IMR-90 (cell line): ENCODE results near the gene SIAH2. TPM values are rescaled to one million over a fixed set of nuclear protein-coding genes. Genes with fewer than 3 reads are reported as not detected.

Experiments used
- ATAC-seq: fragments of 200-7000 bp; cut with Tn5 transposase; 2 replicates; pipeline ENCODE4 v1.9.1; 2020; ENCODE audit warnings: low read depth, mild to moderate bottlenecking, moderate library complexity
- BruUV-seq: library from RNA; stranded (reverse); fragments of 400-500 nt; replicated peaks from 2 replicates; lab custom pipeline; 2021; lab: Mats Ljungman, UMichigan
- CTCF ChIA-PET: fragments of 300-600 bp; formaldehyde crosslinking; extraction: SDS; loops from one replicate; lab custom pipeline; 2021; ENCODE audit warnings: antibody characterized with exemption; lab: Yijun Ruan, JAX
- POLR2A ChIA-PET: fragments of 300-600 bp; sonication (Branson Sonifier 250); formaldehyde crosslinking; loops from one replicate; lab custom pipeline; 2022; ENCODE audit warnings: antibody characterized with exemption; ENCODE audit not compliant: unreplicated experiment; lab: Charles Lee
- DNase-seq: peaks from one replicate; pipeline ENCODE4 v3.0.0; 2013
- H2AFZ ChIP-seq: replicated peaks from 2 replicates; pipeline ENCODE3; 2013; ENCODE audit warnings: low read length, mild to moderate bottlenecking; ENCODE audit not compliant: poor library complexity
- H2AK5ac ChIP-seq: 2 replicates; pipeline ENCODE4 v1.6.1; 2013; ENCODE audit warnings: low read depth, low read length, inconsistent platforms
- H2AK9ac ChIP-seq: replicated peaks from 2 replicates; pipeline ENCODE3; 2013; ENCODE audit warnings: mild to moderate bottlenecking, low read depth, low read length, moderate library complexity; ENCODE audit not compliant: poor library complexity
- H2BK120ac ChIP-seq: 2 replicates; pipeline ENCODE4 v1.6.1; 2013; ENCODE audit warnings: low read depth, low read length, inconsistent platforms
- H2BK15ac ChIP-seq: 3 replicates; pipeline ENCODE4 v1.6.1; 2013; ENCODE audit warnings: low read depth, low read length, inconsistent platforms
- H2BK20ac ChIP-seq: 2 replicates; pipeline ENCODE4 v1.6.1; 2013; ENCODE audit warnings: low read depth, mild to moderate bottlenecking, inconsistent platforms, low read length, moderate library complexity
- H2BK5ac ChIP-seq: 2 replicates; pipeline ENCODE4 v1.6.1; 2013; ENCODE audit warnings: mild to moderate bottlenecking, low read depth, low read length, inconsistent platforms; ENCODE audit not compliant: poor library complexity, severe bottlenecking
- H3K14ac ChIP-seq: replicated peaks from 2 replicates; pipeline ENCODE4 v1.6.1; 2013; ENCODE audit warnings: low read depth, low read length, inconsistent platforms
- H3K18ac ChIP-seq: 2 replicates; pipeline ENCODE4 v1.6.1; 2013; ENCODE audit warnings: low read depth, low read length, control low read depth
- H3K23ac ChIP-seq: 2 replicates; pipeline ENCODE4 v1.6.1; 2013; ENCODE audit warnings: low read depth, low read length, inconsistent platforms
- H3K27ac ChIP-seq: 2 replicates; pipeline ENCODE4 v1.5.1; 2013; ENCODE audit warnings: mild to moderate bottlenecking, control low read depth, low read length; ENCODE audit not compliant: insufficient read depth
- H3K27me3 ChIP-seq: 2 replicates; pipeline ENCODE4 v1.6.1; 2013; ENCODE audit warnings: low read length; ENCODE audit not compliant: control insufficient read depth, insufficient read depth
- H3K36me3 ChIP-seq: 2 replicates; pipeline ENCODE4 v1.6.1; 2013; ENCODE audit warnings: low read length, mixed read lengths; ENCODE audit not compliant: control insufficient read depth, insufficient read depth
- H3K4ac ChIP-seq: 2 replicates; pipeline ENCODE4 v1.6.1; 2013; ENCODE audit warnings: low read depth, low read length, inconsistent platforms
- H3K4me1 ChIP-seq: 2 replicates; pipeline ENCODE4 v1.6.1; 2013; ENCODE audit warnings: low read length, mixed read lengths; ENCODE audit not compliant: control insufficient read depth, insufficient read depth
- H3K4me2 ChIP-seq: 2 replicates; pipeline ENCODE4 v1.6.1; 2013; ENCODE audit warnings: low read depth, mild to moderate bottlenecking, control low read depth, low read length, moderate library complexity
- H3K4me3 ChIP-seq: 2 replicates; pipeline ENCODE4 v1.5.1; 2013; ENCODE audit warnings: low read depth, mild to moderate bottlenecking, control low read depth, low read length, moderate library complexity; ENCODE audit not compliant: insufficient read depth
- H3K56ac ChIP-seq: 2 replicates; pipeline ENCODE4 v1.6.1; 2013; ENCODE audit warnings: low read length, inconsistent platforms; ENCODE audit not compliant: insufficient read depth; ENCODE audit errors: extremely low read depth
- H3K79me1 ChIP-seq, 2 experiments: 2 replicates each; pipeline ENCODE4 v1.6.1; 2013; ENCODE audit warnings: low read length in 2 of 2, inconsistent platforms in 1 of 2, low read depth in 1 of 2
- H3K9ac ChIP-seq: 2 replicates; pipeline ENCODE4 v1.6.1; 2013; ENCODE audit warnings: low read depth, low read length, control low read depth
- H3K9me1 ChIP-seq: 2 replicates; pipeline ENCODE4 v1.6.1; 2013; ENCODE audit warnings: low read length, inconsistent platforms; ENCODE audit not compliant: insufficient read depth
- H3K9me3 ChIP-seq: 2 replicates; pipeline ENCODE4 v1.6.1; 2013; ENCODE audit warnings: low read length; ENCODE audit not compliant: control insufficient read depth, insufficient read depth
- H4K20me1 ChIP-seq: 2 replicates; pipeline ENCODE4 v1.6.1; 2013; ENCODE audit warnings: low read length, inconsistent platforms; ENCODE audit not compliant: insufficient read depth
- H4K5ac ChIP-seq: 2 replicates; pipeline ENCODE4 v1.6.1; 2013; ENCODE audit warnings: mild to moderate bottlenecking, low read depth, low read length, control low read depth
- H4K8ac ChIP-seq, 2 experiments: 2 replicates each; pipeline ENCODE4 v1.6.1; 2013; ENCODE audit warnings: low read depth in 2 of 2, low read length in 2 of 2, control low read depth in 1 of 2, inconsistent platforms in 1 of 2
- H4K91ac ChIP-seq: 2 replicates; pipeline ENCODE4 v1.6.1; 2013; ENCODE audit warnings: low read depth, low read length, inconsistent platforms; ENCODE audit not compliant: insufficient read depth
- BHLHE40 ChIP-seq: fragments of 150-350 bp; IDR thresholded peaks from 2 replicates; pipeline ENCODE4 v1.6.1; 2016; ENCODE audit warnings: mild to moderate bottlenecking, low read depth, low read length
- CHD1 ChIP-seq: IDR thresholded peaks from 2 replicates; pipeline ENCODE4 v1.6.1; 2012; ENCODE audit warnings: low read depth, low read length, improper control_type of control experiment
- MAFK ChIP-seq: IDR thresholded peaks from 2 replicates; pipeline ENCODE4 v1.6.1; 2012; ENCODE audit warnings: low read depth, low read length, improper control_type of control experiment
- MAZ ChIP-seq: IDR thresholded peaks from 2 replicates; pipeline ENCODE4 v1.6.1; 2012; ENCODE audit warnings: low read depth, mild to moderate bottlenecking, low read length, improper control_type of control experiment, moderate library complexity, borderline replicate concordance
- NFE2L2 ChIP-seq: fragments of 150-350 bp; IDR thresholded peaks from 2 replicates; pipeline ENCODE4 v1.6.1; 2016; ENCODE audit warnings: low read depth, mild to moderate bottlenecking, low read length
- RFX5 ChIP-seq: IDR thresholded peaks from 2 replicates; pipeline ENCODE4 v1.8.0; 2012; ENCODE audit warnings: low read depth, mild to moderate bottlenecking, low read length, moderate library complexity
- USF2 ChIP-seq: fragments of 150-350 bp; IDR thresholded peaks from 2 replicates; pipeline ENCODE4 v1.6.1; 2017; ENCODE audit warnings: mild to moderate bottlenecking, antibody characterized with exemption, low read length, low read depth
- dilution Hi-C: fragments of 300-500 bp; cut with HindIII; formaldehyde crosslinking; loops from one replicate; pipeline ENCODE4 v1.14.3; 2018; ENCODE audit warnings: low sequenced_read_pairs; ENCODE audit not compliant: unreplicated experiment
- in situ Hi-C: fragments of 300-500 bp; cut with MboI; formaldehyde crosslinking; loops from 3 replicates; pipeline ENCODE4 v1.14.3; 2019; ENCODE audit warnings: low sequenced_read_pairs, inconsistent platforms, mixed read lengths
- intact Hi-C: fragments of 100-400 bp; cut with micrococcal nuclease; formaldehyde crosslinking; loops from 2 replicates; pipeline ENCODE4 v1.10.0; 2022
- polyA plus RNA-seq, 3 experiments: library from polyadenylated mRNA; depleted of rRNA; stranded (reverse); fragments of >200 nt; gene quantifications; 2 replicates each; pipeline ENCODE4 v1.2.3, GENCODE V29; 2012; ENCODE audit warnings: low replicate concordance in 1 of 3
- total RNA-seq: library from RNA; depleted of rRNA; stranded (reverse); fragments of >200 nt; gene quantifications from 2 replicates; pipeline ENCODE4 v1.2.3, GENCODE V29; 2012

The SIAH2 gene
- total and polyA plus RNA-seq, 2 of the 4 experiments (the other 2 are of a cell fraction), result 24.7 to 61.8 TPM

- Histone ChIP-seq H2BK5ac (no peak overlapping the region), H4K20me1 (no peaks in the 10 kb centered on the region), H4K8ac (no peak overlapping the region), H2BK120ac (no peak overlapping the region), H4K91ac (no peak overlapping the region), H3K4me2 (no peak overlapping the region), H3K18ac (no peak overlapping the region), H3K79me1 (no peaks in the 10 kb centered on the region), H3K9me3 (no peaks in the 10 kb centered on the region), H2AK9ac (no peak overlapping the region), H3K14ac (no peak overlapping the region), H3K9ac (no peak overlapping the region), H3K27me3 (peaks cover 9% of the 10 kb centered on the region), H3K23ac (no peak overlapping the region), H2BK20ac (no peak overlapping the region), H3K36me3 (no peaks in the 10 kb centered on the region), H3K27ac (no peak overlapping the region), H3K4me1 (no peaks in the 10 kb centered on the region), H3K4me3 (no peak overlapping the region), H2AFZ (no peak overlapping the region), H3K4ac (no peak overlapping the region), H4K5ac (no peak overlapping the region), H2AK5ac (no peak overlapping the region), H3K56ac (no peak overlapping the region), H2BK15ac (no peak overlapping the region), H3K9me1 (no peaks in the 10 kb centered on the region)
- ATAC-seq (no peak), DNase-seq (no peak)
- dilution Hi-C loops, result no loop called here
- no TSS peak for BruUV-seq
- POLR2A ChIA-PET, result no interaction called here
- intact Hi-C loops, result loop anchor here (5.0 kb wide), 1 partner anchor 303 kb away; the partner anchor contains the start of gene MED12L
- TF ChIP-seq BHLHE40, result no peak
- no peak for TF ChIP-seq RFX5
- TF ChIP-seq USF2, result no peak
- no peak for TF ChIP-seq MAZ
- no peak for TF ChIP-seq CHD1
- TF ChIP-seq NFE2L2, result no peak
- no peak for TF ChIP-seq MAFK
- CTCF ChIA-PET, result no interaction called here
- in situ Hi-C loops, result loop anchor here (25.0 kb wide), 1 partner anchor 353 kb away; no protein-coding TSS in a partner anchor
Observed at GRCh38 chr3:150784747-150785125, 21.8 kb upstream of the SIAH2 start.
